ENCODE measurements around the gene GGCX. TPM values are rescaled to one million over a fixed set of nuclear protein-coding genes. Genes with fewer than 3 reads are reported as not detected.
A peak's percentile ranks its signal among the peaks of the same experiment; 100 is the strongest.

Gene GGCX
- total and polyA plus RNA-seq, 9 of the 15 experiments (the other 6 are each of a cell fraction or from before 2014, with no cell fraction given) = 14.4 to 47.1 (median 28.1) TPM

DNA sequence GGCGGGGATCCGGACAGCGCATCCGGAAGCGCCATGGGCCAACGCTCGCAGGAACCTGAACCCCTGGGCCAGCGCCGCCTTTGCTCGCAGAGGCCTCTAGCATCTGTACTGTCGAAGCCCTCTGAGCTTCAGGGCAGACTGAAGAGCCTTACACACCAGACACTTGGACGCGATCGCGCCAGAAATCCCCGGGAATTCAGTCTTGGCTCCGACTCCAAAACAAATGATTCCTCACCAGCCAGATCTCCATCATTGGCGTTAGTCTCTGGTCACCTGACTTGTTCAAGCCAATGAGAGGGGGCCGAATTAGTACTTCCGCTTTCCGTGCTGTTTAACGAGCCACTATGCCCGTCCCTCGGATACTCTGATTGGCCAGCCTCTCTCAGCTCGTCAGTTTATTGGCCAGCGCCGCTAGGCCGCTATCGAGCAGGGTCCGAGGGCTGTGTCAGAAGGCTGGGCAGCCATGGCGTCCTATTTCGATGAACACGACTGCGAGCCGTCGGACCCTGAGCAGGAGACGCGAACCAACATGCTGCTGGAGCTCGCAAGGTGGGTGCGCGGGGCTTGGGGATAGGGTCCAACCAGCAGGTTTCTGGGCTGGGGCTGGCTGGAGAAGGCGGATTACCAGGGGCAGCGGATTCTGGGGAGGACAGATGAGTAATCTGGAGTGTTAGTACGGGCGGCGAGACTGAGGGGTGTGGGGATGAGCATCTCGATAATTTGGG is 34.2 kb upstream of the GGCX start, which contains the start of gene RNF181 (continued):
- TF ChIP-seq ZC3H8 (IDR thresholded peaks at IDR 0.05) = no peak
- peak in 1 of 2 experiments; percentile 73; a peak in 2 of 4 replicates for TF ChIP-seq SRF (CRISPR knock-in tag; IDR thresholded peaks at IDR 0.05)
- no peak for TF ChIP-seq TSC22D4 (tag; IDR thresholded peaks at IDR 0.05)
- no peak; the same call in 1 of the 2 replicates for TF ChIP-seq ZBTB7A (IDR thresholded peaks at IDR 0.05; ENCODE audit: borderline replicate concordance, control insufficient read depth, low read depth, low read length)
- TF ChIP-seq IFI16 (CRISPR knock-in tag; IDR thresholded peaks at IDR 0.05) = no peak
- TF ChIP-seq MAFF (IDR thresholded peaks at IDR 0.05; ENCODE audit: low read length) = no peak
- peak; percentile 81 for TF ChIP-seq SPI1 (IDR thresholded peaks at IDR 0.05; ENCODE audit: borderline replicate concordance, low read depth, low read length)
- no peak for TF ChIP-seq NR3C1 (CRISPR knock-in tag; IDR thresholded peaks at IDR 0.05)
- TF ChIP-seq POLR2AphosphoS2 (IDR thresholded peaks at IDR 0.05; ENCODE audit: low read length) = no peak
- TF ChIP-seq ZNF12 (CRISPR knock-in tag; IDR thresholded peaks at IDR 0.05) = no peak
- no peak for TF ChIP-seq KAT2B (IDR thresholded peaks at IDR 0.05; ENCODE audit: low read depth, low read length)
- TF ChIP-seq, protein P1, sequence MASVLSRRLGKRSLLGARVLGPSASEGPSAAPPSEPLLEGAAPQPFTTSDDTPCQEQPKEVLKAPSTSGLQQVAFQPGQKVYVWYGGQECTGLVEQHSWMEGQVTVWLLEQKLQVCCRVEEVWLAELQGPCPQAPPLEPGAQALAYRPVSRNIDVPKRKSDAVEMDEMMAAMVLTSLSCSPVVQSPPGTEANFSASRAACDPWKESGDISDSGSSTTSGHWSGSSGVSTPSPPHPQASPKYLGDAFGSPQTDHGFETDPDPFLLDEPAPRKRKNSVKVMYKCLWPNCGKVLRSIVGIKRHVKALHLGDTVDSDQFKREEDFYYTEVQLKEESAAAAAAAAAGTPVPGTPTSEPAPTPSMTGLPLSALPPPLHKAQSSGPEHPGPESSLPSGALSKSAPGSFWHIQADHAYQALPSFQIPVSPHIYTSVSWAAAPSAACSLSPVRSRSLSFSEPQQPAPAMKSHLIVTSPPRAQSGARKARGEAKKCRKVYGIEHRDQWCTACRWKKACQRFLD (CRISPR knock-in tag; IDR thresholded peaks at IDR 0.05) = no peak
- TF ChIP-seq ZNF780A (CRISPR knock-in tag; IDR thresholded peaks at IDR 0.05) = no peak
- TF ChIP-seq, protein P2, sequence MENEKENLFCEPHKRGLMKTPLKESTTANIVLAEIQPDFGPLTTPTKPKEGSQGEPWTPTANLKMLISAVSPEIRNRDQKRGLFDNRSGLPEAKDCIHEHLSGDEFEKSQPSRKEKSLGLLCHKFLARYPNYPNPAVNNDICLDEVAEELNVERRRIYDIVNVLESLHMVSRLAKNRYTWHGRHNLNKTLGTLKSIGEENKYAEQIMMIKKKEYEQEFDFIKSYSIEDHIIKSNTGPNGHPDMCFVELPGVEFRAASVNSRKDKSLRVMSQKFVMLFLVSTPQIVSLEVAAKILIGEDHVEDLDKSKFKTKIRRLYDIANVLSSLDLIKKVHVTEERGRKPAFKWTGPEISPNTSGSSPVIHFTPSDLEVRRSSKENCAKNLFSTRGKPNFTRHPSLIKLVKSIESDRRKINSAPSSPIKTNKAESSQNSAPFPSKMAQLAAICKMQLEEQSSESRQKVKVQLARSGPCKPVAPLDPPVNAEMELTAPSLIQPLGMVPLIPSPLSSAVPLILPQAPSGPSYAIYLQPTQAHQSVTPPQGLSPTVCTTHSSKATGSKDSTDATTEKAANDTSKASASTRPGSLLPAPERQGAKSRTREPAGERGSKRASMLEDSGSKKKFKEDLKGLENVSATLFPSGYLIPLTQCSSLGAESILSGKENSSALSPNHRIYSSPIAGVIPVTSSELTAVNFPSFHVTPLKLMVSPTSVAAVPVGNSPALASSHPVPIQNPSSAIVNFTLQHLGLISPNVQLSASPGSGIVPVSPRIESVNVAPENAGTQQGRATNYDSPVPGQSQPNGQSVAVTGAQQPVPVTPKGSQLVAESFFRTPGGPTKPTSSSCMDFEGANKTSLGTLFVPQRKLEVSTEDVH (IDR thresholded peaks at IDR 0.05; ENCODE audit: low read depth, partially characterized antibody) = peak; percentile 66
- TF ChIP-seq, protein P3, sequence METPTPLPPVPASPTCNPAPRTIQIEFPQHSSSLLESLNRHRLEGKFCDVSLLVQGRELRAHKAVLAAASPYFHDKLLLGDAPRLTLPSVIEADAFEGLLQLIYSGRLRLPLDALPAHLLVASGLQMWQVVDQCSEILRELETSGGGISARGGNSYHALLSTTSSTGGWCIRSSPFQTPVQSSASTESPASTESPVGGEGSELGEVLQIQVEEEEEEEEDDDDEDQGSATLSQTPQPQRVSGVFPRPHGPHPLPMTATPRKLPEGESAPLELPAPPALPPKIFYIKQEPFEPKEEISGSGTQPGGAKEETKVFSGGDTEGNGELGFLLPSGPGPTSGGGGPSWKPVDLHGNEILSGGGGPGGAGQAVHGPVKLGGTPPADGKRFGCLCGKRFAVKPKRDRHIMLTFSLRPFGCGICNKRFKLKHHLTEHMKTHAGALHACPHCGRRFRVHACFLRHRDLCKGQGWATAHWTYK (CRISPR knock-in tag; IDR thresholded peaks at IDR 0.05) = peak; percentile 54; the same call in 1 of the 2 replicates
- no peak for TF ChIP-seq ZNF586 (CRISPR knock-in tag; conservative IDR thresholded peaks at IDR 0.05)
- TF ChIP-seq BACH1 (tag; IDR thresholded peaks at IDR 0.05) = no peak
- TF ChIP-seq ETV1 (tag; conservative IDR thresholded peaks at IDR 0.05; ENCODE audit: low read depth) = peak; percentile 78; the same call in 1 of the 2 replicates
- no peak for TF ChIP-seq ZNF41 (CRISPR knock-in tag; conservative IDR thresholded peaks at IDR 0.05)
- no peak for TF ChIP-seq ZEB2 (IDR thresholded peaks at IDR 0.05)
- TF ChIP-seq EGR1 (conservative IDR thresholded peaks at IDR 0.05) = no peak
- TF ChIP-seq, protein P4, sequence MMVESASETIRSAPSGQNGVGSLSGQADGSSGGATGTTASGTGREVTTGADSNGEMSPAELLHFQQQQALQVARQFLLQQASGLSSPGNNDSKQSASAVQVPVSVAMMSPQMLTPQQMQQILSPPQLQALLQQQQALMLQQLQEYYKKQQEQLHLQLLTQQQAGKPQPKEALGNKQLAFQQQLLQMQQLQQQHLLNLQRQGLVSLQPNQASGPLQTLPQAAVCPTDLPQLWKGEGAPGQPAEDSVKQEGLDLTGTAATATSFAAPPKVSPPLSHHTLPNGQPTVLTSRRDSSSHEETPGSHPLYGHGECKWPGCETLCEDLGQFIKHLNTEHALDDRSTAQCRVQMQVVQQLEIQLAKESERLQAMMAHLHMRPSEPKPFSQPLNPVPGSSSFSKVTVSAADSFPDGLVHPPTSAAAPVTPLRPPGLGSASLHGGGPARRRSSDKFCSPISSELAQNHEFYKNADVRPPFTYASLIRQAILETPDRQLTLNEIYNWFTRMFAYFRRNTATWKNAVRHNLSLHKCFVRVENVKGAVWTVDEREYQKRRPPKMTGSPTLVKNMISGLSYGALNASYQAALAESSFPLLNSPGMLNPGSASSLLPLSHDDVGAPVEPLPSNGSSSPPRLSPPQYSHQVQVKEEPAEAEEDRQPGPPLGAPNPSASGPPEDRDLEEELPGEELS (CRISPR knock-in tag; IDR thresholded peaks at IDR 0.05; ENCODE audit: borderline replicate concordance) = no peak

Data from K562 (cell line).